Effector memory CD4-positive, alpha-beta T cell (primary cell): ENCODE results near the gene ZCCHC24.

ENCODE experiments used
- DNase-seq, 3 donors: peaks; one replicate each; pipeline ENCODE4 v3.0.0-alpha.2; 2020
- H3K27ac ChIP-seq: 2 replicates; pipeline ENCODE4 v1.7.0; 2013; ENCODE audit warnings: mild to moderate bottlenecking, low read length, moderate library complexity; ENCODE audit not compliant: insufficient read depth, poor library complexity, severe bottlenecking
- H3K27me3 ChIP-seq: replicated peaks from 2 replicates; pipeline ENCODE4 v1.7.0; 2013; ENCODE audit warnings: mild to moderate bottlenecking, low read length; ENCODE audit not compliant: insufficient read depth, control insufficient read depth, poor library complexity, severe bottlenecking
- H3K36me3 ChIP-seq: 2 replicates; pipeline ENCODE4 v1.7.0; 2013; ENCODE audit warnings: mild to moderate bottlenecking, low read length, moderate library complexity; ENCODE audit not compliant: control insufficient read depth, insufficient read depth
- H3K4me1 ChIP-seq: 2 replicates; pipeline ENCODE4 v1.7.0; 2013; ENCODE audit warnings: low read length, mild to moderate bottlenecking; ENCODE audit not compliant: control insufficient read depth, insufficient read depth, poor library complexity, severe bottlenecking
- H3K4me3 ChIP-seq: 2 replicates; pipeline ENCODE4 v1.7.0; 2013; ENCODE audit warnings: low read length, low read depth, mild to moderate bottlenecking; ENCODE audit not compliant: insufficient read depth, poor library complexity, severe bottlenecking
- H3K9me3 ChIP-seq: 2 replicates; pipeline ENCODE4 v1.7.0; 2013; ENCODE audit warnings: mild to moderate bottlenecking, low read length, moderate library complexity; ENCODE audit not compliant: control insufficient read depth

The ZCCHC24 gene

DNA sequence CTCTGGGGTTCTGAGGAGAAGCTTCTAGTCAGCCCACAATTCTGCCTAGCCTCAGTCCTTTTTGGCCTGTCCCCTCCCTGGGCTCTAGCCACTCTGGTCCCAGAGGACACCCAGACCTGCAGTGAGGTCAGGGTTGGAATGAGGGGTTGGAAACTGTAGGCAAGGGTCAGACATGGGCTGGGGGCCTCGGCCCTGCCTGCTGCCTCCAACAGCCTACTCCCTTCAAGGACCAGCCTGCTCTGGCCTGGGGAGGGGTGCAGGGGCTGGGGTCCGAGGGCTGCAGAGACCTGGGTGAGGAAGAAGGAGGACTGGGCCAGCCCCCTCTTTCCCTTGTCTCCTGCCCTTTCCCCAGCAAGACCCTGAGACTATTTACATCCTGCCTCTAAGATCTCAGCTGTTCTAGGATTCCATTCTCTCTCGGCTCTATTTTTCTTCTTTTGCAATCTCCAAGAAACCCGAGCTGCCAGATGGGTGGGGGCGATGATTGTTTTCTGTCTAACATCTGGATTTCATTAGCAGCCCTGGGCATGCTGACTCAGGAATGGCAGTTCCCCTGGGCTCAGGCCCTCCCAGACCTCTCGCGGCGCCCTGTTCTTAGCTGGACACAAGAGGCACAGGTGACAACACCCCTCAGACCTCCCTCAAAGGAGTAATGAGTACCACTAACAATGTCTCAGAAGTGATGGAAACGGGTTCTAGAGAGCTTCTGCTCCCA lies 23.1 kb downstream of the ZCCHC24 start:
- H3K4me3 ChIP-seq = no peak overlapping the region
- H3K9me3 ChIP-seq = no peaks in the 10 kb centered on the region
- no peaks in the 10 kb centered on the region for H3K27me3 ChIP-seq
- H3K4me1 ChIP-seq = no peaks in the 10 kb centered on the region
- DNase-seq = no peak
- no peaks in the 10 kb centered on the region for H3K36me3 ChIP-seq
- H3K27ac ChIP-seq = no peak overlapping the region

DNA sequence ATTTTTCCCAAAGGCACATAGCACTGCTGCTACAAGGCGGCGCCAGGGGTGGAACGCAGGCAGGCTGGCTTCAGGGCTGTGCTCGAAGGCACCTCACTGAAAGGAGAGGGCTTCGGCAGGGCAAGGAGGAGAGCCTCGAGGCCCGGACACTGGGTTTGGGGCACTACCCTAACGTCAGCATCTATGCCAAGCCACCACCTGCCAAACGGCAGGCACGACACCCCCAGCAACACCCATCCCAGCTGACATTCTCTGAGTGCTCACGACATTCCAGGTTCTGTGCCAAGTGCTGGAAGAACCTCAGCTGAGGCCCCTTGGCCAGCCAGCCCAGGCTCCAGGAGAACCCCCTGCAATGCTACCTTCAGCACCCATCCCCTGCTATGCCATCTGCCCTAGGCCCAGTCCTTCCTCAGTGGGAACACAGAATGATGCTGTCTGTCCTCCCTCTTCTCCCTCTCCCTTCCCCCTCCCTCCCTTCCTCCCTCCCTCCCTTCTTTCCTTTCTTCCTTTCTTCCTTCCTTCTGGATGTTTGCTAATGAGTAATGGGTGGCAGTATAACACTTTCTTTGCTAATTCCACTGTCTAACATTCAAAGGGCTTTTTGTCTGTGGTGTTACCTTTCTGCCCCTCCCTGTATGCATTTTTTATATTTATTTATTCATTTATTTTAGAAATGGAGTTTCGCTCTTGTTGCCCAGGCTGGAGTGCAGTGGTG lies 24.3 kb downstream of the ZCCHC24 start:
- no peaks in the 10 kb centered on the region for H3K9me3 ChIP-seq
- H3K36me3 ChIP-seq = no peaks in the 10 kb centered on the region
- DNase-seq = no peak
- H3K27ac ChIP-seq = no peak overlapping the region
- H3K27me3 ChIP-seq = no peaks in the 10 kb centered on the region
- H3K4me1 ChIP-seq = no peaks in the 10 kb centered on the region
- no peak overlapping the region for H3K4me3 ChIP-seq

DNA sequence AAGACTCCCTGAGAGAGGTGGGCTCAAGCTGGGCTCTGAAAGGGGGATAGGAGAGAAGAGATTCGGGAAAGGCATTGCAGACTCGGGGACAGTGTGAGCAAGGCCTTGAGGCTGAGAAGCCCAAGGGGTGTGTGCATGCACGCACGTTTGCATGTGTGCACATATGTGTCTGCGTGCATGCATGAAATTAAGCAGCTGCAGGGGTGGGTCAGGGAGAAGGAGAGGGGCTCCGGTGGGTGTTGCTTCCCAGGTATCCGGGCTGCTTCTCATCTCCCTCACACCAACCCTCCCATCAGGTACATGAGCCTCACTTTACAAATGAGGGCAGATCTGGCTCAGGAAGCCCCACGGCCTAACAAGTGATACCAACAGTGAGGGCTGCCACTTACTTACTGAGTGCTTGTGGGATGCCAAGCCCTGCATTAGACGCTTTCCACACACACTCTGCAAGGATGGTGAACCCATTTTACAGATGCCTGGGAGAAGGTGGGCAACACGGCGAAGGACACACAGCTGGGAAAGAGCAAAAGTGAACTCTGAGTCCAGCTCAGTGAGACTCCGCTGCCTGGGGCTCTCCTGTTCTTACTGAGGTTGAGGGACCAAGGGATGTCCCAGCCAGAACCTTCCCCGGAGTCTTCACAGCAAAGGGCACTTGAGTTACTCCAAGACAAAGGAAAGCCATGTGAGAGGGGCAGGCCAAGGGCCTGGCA lies 26.4 kb downstream of the ZCCHC24 start:
- Histone ChIP-seq H3K27ac (no peak overlapping the region), H3K4me1 (no peaks in the 10 kb centered on the region), H3K4me3 (no peak overlapping the region), H3K36me3 (no peaks in the 10 kb centered on the region), H3K27me3 (no peaks in the 10 kb centered on the region), H3K9me3 (no peaks in the 10 kb centered on the region)
- no peak for DNase-seq

DNA sequence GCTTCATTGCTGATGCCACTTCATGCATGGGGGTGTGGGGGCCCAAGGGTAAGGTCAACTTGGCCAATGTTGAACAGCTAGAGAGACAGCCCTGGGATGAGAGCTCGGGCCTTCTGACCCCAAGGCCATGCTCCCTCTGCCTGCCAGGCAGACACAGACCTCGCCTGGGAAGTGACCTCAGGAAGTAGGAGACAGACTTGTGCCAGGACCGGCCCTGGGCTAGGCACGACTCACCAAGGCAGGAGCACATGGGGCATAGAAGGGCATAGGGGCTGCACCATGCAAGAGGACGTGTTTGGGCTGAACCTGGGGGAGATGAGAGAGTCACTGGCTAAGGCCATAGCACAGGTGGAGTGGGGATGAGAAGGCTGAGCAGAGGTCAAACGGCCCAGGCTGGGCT lies 27.1 kb downstream of the ZCCHC24 start:
- Histone ChIP-seq H3K36me3 (no peaks in the 10 kb centered on the region), H3K27ac (no peak overlapping the region), H3K4me3 (no peak overlapping the region), H3K9me3 (no peaks in the 10 kb centered on the region), H3K27me3 (no peaks in the 10 kb centered on the region), H3K4me1 (no peaks in the 10 kb centered on the region)
- no peak for DNase-seq

DNA sequence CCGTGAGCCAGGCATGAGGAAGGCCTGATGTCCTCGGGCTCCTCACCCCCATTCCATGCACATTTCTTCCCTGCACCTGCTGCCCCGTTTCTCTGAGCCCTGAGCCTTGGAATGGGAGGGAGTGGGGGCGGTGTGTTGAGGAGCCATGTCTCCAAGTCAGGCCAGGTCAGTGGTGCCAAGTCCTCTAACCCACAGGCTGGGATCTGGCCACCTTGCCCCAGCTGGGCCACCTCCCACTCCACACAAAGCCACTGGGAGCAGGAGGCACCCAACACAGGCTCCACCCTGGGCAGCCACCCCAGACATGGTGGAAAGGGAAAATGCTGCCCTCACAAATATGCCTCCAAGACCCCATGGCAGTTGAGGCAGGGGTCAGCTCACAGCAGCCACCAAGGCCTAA lies 27.7 kb downstream of the ZCCHC24 start:
- Histone ChIP-seq H3K4me3 (no peak overlapping the region), H3K27ac (no peak overlapping the region), H3K36me3 (no peaks in the 10 kb centered on the region), H3K4me1 (no peaks in the 10 kb centered on the region), H3K27me3 (no peaks in the 10 kb centered on the region), H3K9me3 (no peaks in the 10 kb centered on the region)
- DNase-seq = no peak

DNA sequence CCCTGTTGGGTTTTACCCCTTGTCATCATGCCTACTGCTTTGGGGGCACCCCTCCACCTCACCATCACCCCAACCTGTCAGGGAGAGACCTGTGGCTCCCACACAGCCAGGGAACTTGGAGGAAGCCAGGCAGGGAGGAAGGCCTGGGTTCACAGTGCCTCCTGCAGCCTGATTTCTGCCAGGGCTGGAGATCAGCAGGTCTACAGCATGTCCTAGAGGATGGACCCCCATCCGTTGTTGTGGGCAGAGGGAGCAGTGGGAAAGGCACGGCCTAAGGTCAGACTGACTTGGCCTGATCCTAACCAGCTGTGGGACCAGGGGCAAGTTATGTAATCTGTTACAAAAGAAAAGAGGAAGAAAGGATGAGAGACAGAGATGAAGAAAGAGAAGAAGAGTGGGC lies 28.2 kb downstream of the ZCCHC24 start:
- no peak overlapping the region for H3K27ac ChIP-seq
- no peak overlapping the region for H3K4me3 ChIP-seq
- H3K27me3 ChIP-seq = no peaks in the 10 kb centered on the region
- DNase-seq = no peak
- no peaks in the 10 kb centered on the region for H3K4me1 ChIP-seq
- no peaks in the 10 kb centered on the region for H3K9me3 ChIP-seq
- H3K36me3 ChIP-seq = no peaks in the 10 kb centered on the region

DNA sequence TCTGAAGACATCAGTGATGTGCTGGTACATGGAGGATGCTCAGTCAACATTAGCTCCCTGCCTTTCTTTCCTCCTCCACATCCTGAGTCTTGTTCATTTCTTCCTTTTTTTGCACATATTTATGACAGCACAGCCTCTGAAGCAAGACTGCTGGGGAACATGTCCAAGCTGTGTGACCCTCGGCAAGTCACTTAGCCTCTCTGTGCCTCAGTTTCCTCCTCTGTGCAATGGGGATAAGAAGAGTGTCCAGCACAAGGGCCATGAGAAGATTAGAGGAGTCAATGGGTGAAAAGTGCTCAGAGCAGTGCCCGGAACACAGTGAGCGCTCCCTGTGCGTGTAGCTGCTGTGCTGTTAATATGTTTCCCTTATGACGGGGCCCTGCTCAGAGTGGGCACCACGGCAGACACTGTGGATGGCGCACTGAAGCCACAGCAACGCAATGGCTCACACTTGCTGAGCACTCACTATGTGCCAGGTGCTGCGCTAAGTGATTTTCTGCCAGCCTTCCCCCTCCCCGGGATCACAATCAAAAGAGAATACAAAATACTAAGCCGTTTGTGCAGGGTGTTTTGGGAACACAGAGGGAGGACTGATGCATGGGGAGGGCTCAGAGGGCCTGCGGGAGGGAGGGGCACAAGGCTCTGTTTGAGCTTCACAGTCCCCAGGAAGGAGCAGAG lies 28.7 kb downstream of the ZCCHC24 start:
- no peaks in the 10 kb centered on the region for H3K27me3 ChIP-seq
- H3K4me3 ChIP-seq = no peak overlapping the region
- no peaks in the 10 kb centered on the region for H3K4me1 ChIP-seq
- H3K9me3 ChIP-seq = no peaks in the 10 kb centered on the region
- no peak for DNase-seq
- H3K36me3 ChIP-seq = no peaks in the 10 kb centered on the region
- H3K27ac ChIP-seq = no peak overlapping the region

- Histone ChIP-seq H3K27ac (no peak overlapping the region), H3K4me3 (no peak overlapping the region), H3K36me3 (no peaks in the 10 kb centered on the region), H3K27me3 (no peaks in the 10 kb centered on the region), H3K9me3 (no peaks in the 10 kb centered on the region), H3K4me1 (no peaks in the 10 kb centered on the region)
- no peak for DNase-seq
Measured at GRCh38 chr10:79415736-79416577, 29.5 kb downstream of the ZCCHC24 start.

GRCh38 chr10:79414714-79415113 lies 30.7 kb downstream of the ZCCHC24 start:
- no peak for DNase-seq
- Histone ChIP-seq H3K36me3 (no peaks in the 10 kb centered on the region), H3K27ac (no peak overlapping the region), H3K4me3 (no peak overlapping the region), H3K4me1 (no peaks in the 10 kb centered on the region), H3K27me3 (no peaks in the 10 kb centered on the region), H3K9me3 (no peaks in the 10 kb centered on the region)
